ENCODE data around the gene NPRL2.

The NPRL2 gene

DNA sequence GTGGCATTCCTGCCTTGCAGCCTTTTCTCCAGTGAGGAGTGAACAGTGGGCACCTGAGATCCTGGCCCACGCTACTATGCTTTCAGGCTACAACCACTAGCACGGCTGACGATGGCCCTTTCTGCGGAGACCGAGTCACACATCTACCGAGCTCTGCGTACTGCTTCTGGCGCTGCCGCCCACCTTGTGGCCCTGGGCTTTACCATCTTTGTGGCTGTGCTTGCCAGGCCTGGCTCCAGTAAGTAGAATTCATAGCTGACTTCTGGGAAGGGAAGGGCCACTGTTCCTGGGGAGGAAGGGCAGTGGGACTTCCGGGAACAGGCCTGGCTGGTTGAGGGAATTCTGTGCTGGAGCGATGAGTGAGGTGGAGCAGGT is 735 bp upstream of the NPRL2 start:
- no peak overlapping the region for H3K18ac ChIP-seq (ENCODE audit: low read length)
- H3K9ac ChIP-seq (ENCODE audit: low read length) = peak overlapping the region; percentile 0
- no peaks in the 10 kb centered on the region for H3K27me3 ChIP-seq (ENCODE audit: insufficient read depth, low read length)
- H3K14ac ChIP-seq (ENCODE audit: low read length) = no peak overlapping the region
- peaks cover 5% of the 10 kb centered on the region for H3K79me1 ChIP-seq (ENCODE audit: low read length)
- H3K9me3 ChIP-seq (ENCODE audit: insufficient read depth, low read depth, low read length) = peaks cover 2% of the 10 kb centered on the region
- H2BK5ac ChIP-seq (ENCODE audit: low read depth, low read length, poor library complexity) = no peak overlapping the region
- H2AFZ ChIP-seq (ENCODE audit: insufficient read depth, low read length, poor library complexity) = no peak overlapping the region
- DNase-seq = no peak
- H4K12ac ChIP-seq (ENCODE audit: low read depth, low read length) = no peak overlapping the region
- H4K8ac ChIP-seq (ENCODE audit: low read depth, low read length) = peak overlapping the region; percentile 16
- WGBS (ENCODE audit: extremely low coverage, insufficient coverage, insufficient read length) = no CpG with 5 or more reads among the region's 11 CpGs
- no peak overlapping the region for H2AK5ac ChIP-seq (ENCODE audit: low read length)
- no peak overlapping the region for H3K23ac ChIP-seq (ENCODE audit: low read length)
- H3K4ac ChIP-seq (ENCODE audit: low read depth, low read length) = no peak overlapping the region
- H4K91ac ChIP-seq (ENCODE audit: low read depth, low read length) = no peak overlapping the region
- H2BK12ac ChIP-seq (ENCODE audit: low read length) = no peak overlapping the region
- peaks cover 2% of the 10 kb centered on the region for H3K79me2 ChIP-seq (ENCODE audit: control insufficient read depth, insufficient read depth, low read length, poor library complexity)
- peak overlapping the region; percentile 76 for H3K4me2 ChIP-seq (ENCODE audit: low read length)
- peak overlapping the region; percentile 90 for H3K4me3 ChIP-seq (ENCODE audit: low read depth, low read length)
- H3K36me3 ChIP-seq (ENCODE audit: control insufficient read depth in 1 of 2, insufficient read depth in 2 of 2, low read length in 2 of 2) = peaks cover 41 to 47% of the 10 kb centered on the region in 2 experiments
- no peak overlapping the region for H3K27ac ChIP-seq (ENCODE audit: low read depth, low read length)
- H2BK120ac ChIP-seq (ENCODE audit: insufficient read depth, low read length, poor library complexity) = no peak overlapping the region
- peaks cover 14 to 27% of the 10 kb centered on the region in 2 experiments for H3K4me1 ChIP-seq (ENCODE audit: control insufficient read depth in 1 of 2, insufficient read depth in 2 of 2, low read length in 2 of 2)

GRCh38 chr3:50350213-50350526 is 405 bp downstream of the NPRL2 start:
- no CpG with 5 or more reads among the region's 7 CpGs for WGBS (ENCODE audit: extremely low coverage, insufficient coverage, insufficient read length)
- peaks cover 17 to 26% of the 10 kb centered on the region in 2 experiments for H3K4me1 ChIP-seq (ENCODE audit: control insufficient read depth in 1 of 2, insufficient read depth in 2 of 2, low read length in 2 of 2)
- H2AK5ac ChIP-seq (ENCODE audit: low read length) = peak overlapping the region; percentile 35

DNA sequence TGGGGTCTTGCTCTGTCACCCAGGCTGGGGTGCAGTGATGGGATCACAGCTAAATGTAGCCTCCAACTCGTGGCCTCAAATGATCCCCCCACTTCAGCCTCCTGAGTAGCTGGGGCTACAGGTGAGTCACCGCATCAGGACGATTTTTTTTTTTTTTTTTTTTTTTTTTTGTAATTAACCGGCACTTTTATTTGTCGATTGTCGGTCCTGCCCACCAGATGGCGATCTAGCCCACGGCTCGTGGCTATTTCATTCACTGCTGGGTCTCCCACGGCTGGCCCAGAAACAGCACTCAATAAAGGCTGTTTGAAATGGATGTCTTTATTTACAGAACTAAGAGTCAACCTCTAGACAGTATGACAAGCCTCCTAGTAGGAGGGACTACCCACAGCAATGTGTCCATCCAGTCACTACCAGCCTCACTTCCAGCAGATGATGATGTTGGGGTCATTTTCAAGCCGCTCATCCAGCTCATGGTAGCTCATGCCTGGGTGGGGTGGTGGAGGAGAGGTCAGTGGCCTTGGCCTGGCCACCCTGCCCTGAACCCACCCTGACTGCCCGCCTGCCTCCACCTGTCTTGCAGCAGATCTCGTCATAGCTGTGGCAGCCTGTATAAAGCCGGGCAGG is 3.3 kb downstream of the NPRL2 start:
- H4K8ac ChIP-seq (ENCODE audit: low read depth, low read length) = no peak overlapping the region
- no peak overlapping the region for H2AFZ ChIP-seq (ENCODE audit: insufficient read depth, low read length, poor library complexity)
- H3K4me1 ChIP-seq (ENCODE audit: control insufficient read depth in 1 of 2, insufficient read depth in 2 of 2, low read length in 2 of 2) = peaks cover 17 to 26% of the 10 kb centered on the region in 2 experiments
- H4K12ac ChIP-seq (ENCODE audit: low read depth, low read length) = no peak overlapping the region
- H3K36me3 ChIP-seq (ENCODE audit: control insufficient read depth in 1 of 2, insufficient read depth in 2 of 2, low read length in 2 of 2) = peaks cover 12 to 13% of the 10 kb centered on the region in 2 experiments
- H3K4me3 ChIP-seq (ENCODE audit: low read depth, low read length) = no peak overlapping the region
- H3K18ac ChIP-seq (ENCODE audit: low read length) = no peak overlapping the region
- no peak overlapping the region for H2AK5ac ChIP-seq (ENCODE audit: low read length)
- no peak overlapping the region for H3K9ac ChIP-seq (ENCODE audit: low read length)
- no CpG with 5 or more reads among the region's 14 CpGs for WGBS (ENCODE audit: extremely low coverage, insufficient coverage, insufficient read length)
- H3K27me3 ChIP-seq (ENCODE audit: insufficient read depth, low read length) = peaks cover 4% of the 10 kb centered on the region
- H3K9me3 ChIP-seq (ENCODE audit: insufficient read depth, low read depth, low read length) = peaks cover 2% of the 10 kb centered on the region
- no peak overlapping the region for H3K27ac ChIP-seq (ENCODE audit: low read depth, low read length)
- H2BK12ac ChIP-seq (ENCODE audit: low read length) = no peak overlapping the region
- no peak overlapping the region for H3K14ac ChIP-seq (ENCODE audit: low read length)
- no peak overlapping the region for H3K4me2 ChIP-seq (ENCODE audit: low read length)
- no peak overlapping the region for H3K23ac ChIP-seq (ENCODE audit: low read length)
- DNase-seq = peak; percentile 36 to 70
- H3K79me2 ChIP-seq (ENCODE audit: control insufficient read depth, insufficient read depth, low read length, poor library complexity) = peaks cover 2% of the 10 kb centered on the region
- no peak overlapping the region for H2BK120ac ChIP-seq (ENCODE audit: insufficient read depth, low read length, poor library complexity)
- H4K91ac ChIP-seq (ENCODE audit: low read depth, low read length) = no peak overlapping the region
- no peak overlapping the region for H2BK5ac ChIP-seq (ENCODE audit: low read depth, low read length, poor library complexity)
- peaks cover 5% of the 10 kb centered on the region for H3K79me1 ChIP-seq (ENCODE audit: low read length)
- no peak overlapping the region for H3K4ac ChIP-seq (ENCODE audit: low read depth, low read length)

More at GRCh38 chr3:50350213-50350526, 405 bp downstream of the NPRL2 start:
- Histone ChIP-seq H3K4ac (ENCODE audit: low read depth, low read length) (peak overlapping the region; percentile 22), H2BK12ac (ENCODE audit: low read length) (no peak overlapping the region), H3K4me3 (ENCODE audit: low read depth, low read length) (peak overlapping the region; percentile 90), H3K18ac (ENCODE audit: low read length) (peak overlapping the region; percentile 31), H2BK120ac (ENCODE audit: insufficient read depth, low read length, poor library complexity) (no peak overlapping the region), H3K79me1 (ENCODE audit: low read length) (peaks cover 5% of the 10 kb centered on the region), H3K36me3 (ENCODE audit: control insufficient read depth in 1 of 2, insufficient read depth in 2 of 2, low read length in 2 of 2) (peaks cover 32 to 35% of the 10 kb centered on the region in 2 experiments), H2BK5ac (ENCODE audit: low read depth, low read length, poor library complexity) (no peak overlapping the region), H3K27me3 (ENCODE audit: insufficient read depth, low read length) (peaks cover under 1% of the 10 kb centered on the region), H3K27ac (ENCODE audit: low read depth, low read length) (no peak overlapping the region), H3K14ac (ENCODE audit: low read length) (peak overlapping the region; percentile 63), H4K8ac (ENCODE audit: low read depth, low read length) (peak overlapping the region; percentile 64), H3K9ac (ENCODE audit: low read length) (peak overlapping the region; percentile 61), H3K9me3 (ENCODE audit: insufficient read depth, low read depth, low read length) (peaks cover 2% of the 10 kb centered on the region), H3K79me2 (ENCODE audit: control insufficient read depth, insufficient read depth, low read length, poor library complexity) (peaks cover 2% of the 10 kb centered on the region), H4K12ac (ENCODE audit: low read depth, low read length) (peak overlapping the region; percentile 15), H3K4me2 (ENCODE audit: low read length) (peak overlapping the region; percentile 76), H2AFZ (ENCODE audit: insufficient read depth, low read length, poor library complexity) (peak overlapping the region; percentile 47), H4K91ac (ENCODE audit: low read depth, low read length) (peak overlapping the region; percentile 22), H3K23ac (ENCODE audit: low read length) (no peak overlapping the region)
- no peak for DNase-seq

DNA sequence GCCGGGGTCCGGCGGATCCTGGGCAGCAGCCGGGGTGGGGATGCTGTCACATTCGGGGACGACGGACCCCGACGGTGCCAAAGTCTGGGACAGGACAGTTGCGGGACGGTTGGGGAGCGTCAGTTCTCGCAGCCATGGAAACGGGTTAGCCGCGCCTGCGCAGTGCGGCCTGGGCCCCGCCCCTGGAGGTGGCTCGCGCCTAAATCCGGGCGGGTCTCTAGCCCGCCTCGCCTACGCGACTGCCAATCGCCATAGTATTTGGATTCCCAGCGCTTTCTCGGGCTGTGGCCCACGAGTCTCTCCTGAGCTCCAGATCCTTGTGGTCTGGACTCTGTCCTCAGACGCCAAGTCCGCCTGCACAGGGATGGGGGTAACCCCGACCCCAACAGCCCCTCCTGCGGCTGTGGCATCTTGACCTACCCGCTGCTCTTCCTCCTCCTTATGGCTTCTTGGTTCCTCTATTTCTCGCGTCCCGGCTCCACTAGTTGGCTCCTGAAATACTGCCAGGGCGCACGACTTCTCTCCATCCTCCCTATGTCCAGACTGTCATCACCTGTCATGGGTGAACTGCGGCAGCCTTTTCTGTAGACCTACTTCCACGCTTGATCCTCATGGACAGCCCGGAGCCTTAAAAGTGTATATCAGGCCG is 4.9 kb downstream of the NPRL2 start, which contains the start of gene ZMYND10:
TSS of gene ZMYND10 (minus strand) at position 147 of the 649 bp plus-strand sequence. CDS start 153 bp downstream, outside the sequence.
- Histone ChIP-seq H3K9me3 (ENCODE audit: insufficient read depth, low read depth, low read length) (peaks cover 4% of the 10 kb centered on the region), H4K91ac (ENCODE audit: low read depth, low read length) (no peak within 1 kb of the TSS), H3K14ac (ENCODE audit: low read length) (peak within 1 kb of the TSS; percentile 26), H3K4me2 (ENCODE audit: low read length) (peak within 1 kb of the TSS; percentile 82), H2BK120ac (ENCODE audit: insufficient read depth, low read length, poor library complexity) (no peak within 1 kb of the TSS), H3K27me3 (ENCODE audit: insufficient read depth, low read length) (peaks cover 14% of the 10 kb centered on the region), H3K9ac (ENCODE audit: low read length) (peak within 1 kb of the TSS; percentile 66), H3K79me2 (ENCODE audit: control insufficient read depth, insufficient read depth, low read length, poor library complexity) (peaks cover 2% of the 10 kb centered on the region), H3K4ac (ENCODE audit: low read depth, low read length) (no peak within 1 kb of the TSS), H3K27ac (ENCODE audit: low read depth, low read length) (no peak within 1 kb of the TSS), H3K79me1 (ENCODE audit: low read length) (peaks cover 3% of the 10 kb centered on the region), H4K12ac (ENCODE audit: low read depth, low read length) (no peak within 1 kb of the TSS), H3K4me3 (ENCODE audit: low read depth, low read length) (peak within 1 kb of the TSS; percentile 56), H2AFZ (ENCODE audit: insufficient read depth, low read length, poor library complexity) (peak within 1 kb of the TSS; percentile 28), H3K23ac (ENCODE audit: low read length) (no peak within 1 kb of the TSS), H3K4me1 (ENCODE audit: control insufficient read depth in 1 of 2, insufficient read depth in 2 of 2, low read length in 2 of 2) (peaks cover 17 to 22% of the 10 kb centered on the region in 2 experiments), H3K18ac (ENCODE audit: low read length) (no peak within 1 kb of the TSS), H2BK5ac (ENCODE audit: low read depth, low read length, poor library complexity) (no peak within 1 kb of the TSS), H2AK5ac (ENCODE audit: low read length) (no peak within 1 kb of the TSS), H2BK12ac (ENCODE audit: low read length) (no peak within 1 kb of the TSS), H4K8ac (ENCODE audit: low read depth, low read length) (peak within 1 kb of the TSS; percentile 11), H3K36me3 (ENCODE audit: control insufficient read depth in 1 of 2, insufficient read depth in 2 of 2, low read length in 2 of 2) (peaks cover 12 to 13% of the 10 kb centered on the region in 2 experiments)
- peak; percentile 82 to 88 for DNase-seq
- no CpG with 5 or more reads among the region's 45 CpGs for WGBS (ENCODE audit: extremely low coverage, insufficient coverage, insufficient read length)
